Trophoblast cell (in vitro differentiated cells and primary cell): ENCODE data around the gene PPP1R15B.
A peak's percentile ranks its signal among the peaks of the same experiment; 100 is the strongest.

Experiments
- DNase-seq, 2 donors: peaks; one replicate each; pipeline ENCODE4 v3.0.0-alpha.2; 2016
- H2AFZ ChIP-seq: 2 replicates; pipeline ENCODE4 v1.6.1; 2013; ENCODE audit warnings: low read length, moderate library complexity, mild to moderate bottlenecking; ENCODE audit not compliant: insufficient read depth, poor library complexity
- H2AK5ac ChIP-seq: 2 replicates; pipeline ENCODE4 v1.6.1; 2013; ENCODE audit warnings: mild to moderate bottlenecking, low read length
- H2BK120ac ChIP-seq: 2 replicates; pipeline ENCODE4 v1.6.1; 2013; ENCODE audit warnings: low read length, mild to moderate bottlenecking, moderate library complexity; ENCODE audit not compliant: insufficient read depth, poor library complexity
- H2BK12ac ChIP-seq: 2 replicates; pipeline ENCODE4 v1.6.1; 2013; ENCODE audit warnings: mild to moderate bottlenecking, low read length, moderate library complexity
- H2BK5ac ChIP-seq: 2 replicates; pipeline ENCODE4 v1.6.1; 2013; ENCODE audit warnings: low read length, low read depth, moderate library complexity, mild to moderate bottlenecking; ENCODE audit not compliant: poor library complexity
- H3K14ac ChIP-seq: 2 replicates; pipeline ENCODE4 v1.6.1; 2013; ENCODE audit warnings: mild to moderate bottlenecking, low read length
- H3K18ac ChIP-seq: 2 replicates; pipeline ENCODE4 v1.6.1; 2013; ENCODE audit warnings: mild to moderate bottlenecking, low read length
- H3K23ac ChIP-seq: 2 replicates; pipeline ENCODE4 v1.6.1; 2013; ENCODE audit warnings: low read length
- H3K27ac ChIP-seq: 2 replicates; pipeline ENCODE4 v1.5.1; 2013; ENCODE audit warnings: low read depth, mild to moderate bottlenecking, inconsistent platforms, low read length, moderate library complexity
- H3K27me3 ChIP-seq: 2 replicates; pipeline ENCODE4 v1.6.1; 2013; ENCODE audit warnings: inconsistent platforms, mild to moderate bottlenecking, low read length, moderate library complexity; ENCODE audit not compliant: insufficient read depth
- H3K36me3 ChIP-seq, 2 experiments: 1 replicate in 1 of 2; 2 replicates in 1 of 2; pipeline ENCODE4 v1.6.1; 2013; ENCODE audit warnings: low read length in 2 of 2, mild to moderate bottlenecking in 2 of 2, moderate library complexity in 1 of 2; ENCODE audit not compliant: insufficient read depth in 2 of 2, control insufficient read depth in 1 of 2
- H3K4ac ChIP-seq: 2 replicates; pipeline ENCODE4 v1.6.1; 2013; ENCODE audit warnings: low read depth, mild to moderate bottlenecking, low read length, moderate library complexity
- H3K4me1 ChIP-seq, 2 experiments: 1 replicate in 1 of 2; 2 replicates in 1 of 2; pipeline ENCODE4 v1.6.1; 2013; ENCODE audit warnings: low read length in 2 of 2, mild to moderate bottlenecking in 2 of 2, moderate library complexity in 1 of 2; ENCODE audit not compliant: insufficient read depth in 2 of 2, control insufficient read depth in 1 of 2
- H3K4me2 ChIP-seq: 2 replicates; pipeline ENCODE4 v1.6.1; 2013; ENCODE audit warnings: inconsistent platforms, mild to moderate bottlenecking, low read length, moderate library complexity
- H3K4me3 ChIP-seq: 2 replicates; pipeline ENCODE4 v1.5.1; 2013; ENCODE audit warnings: mild to moderate bottlenecking, low read depth, low read length, inconsistent platforms
- H3K79me1 ChIP-seq: one replicate; pipeline ENCODE4 v1.6.1; 2013; ENCODE audit warnings: low read length
- H3K79me2 ChIP-seq: 2 replicates; pipeline ENCODE4 v1.6.1; 2013; ENCODE audit warnings: low read length, mild to moderate bottlenecking; ENCODE audit not compliant: control insufficient read depth, insufficient read depth, poor library complexity
- H3K9ac ChIP-seq: 2 replicates; pipeline ENCODE4 v1.6.1; 2013; ENCODE audit warnings: mild to moderate bottlenecking, low read length
- H3K9me3 ChIP-seq: 2 replicates; pipeline ENCODE4 v1.6.1; 2013; ENCODE audit warnings: low read depth, mild to moderate bottlenecking, control low read depth, inconsistent platforms, low read length; ENCODE audit not compliant: insufficient read depth
- H4K12ac ChIP-seq: 2 replicates; pipeline ENCODE4 v1.6.1; 2013; ENCODE audit warnings: low read depth, mild to moderate bottlenecking, low read length, moderate library complexity
- H4K8ac ChIP-seq: 2 replicates; pipeline ENCODE4 v1.6.1; 2013; ENCODE audit warnings: low read depth, mild to moderate bottlenecking, low read length, moderate library complexity
- H4K91ac ChIP-seq: one replicate; pipeline ENCODE4 v1.6.1; 2013; ENCODE audit warnings: low read depth, mild to moderate bottlenecking, low read length, moderate library complexity
- WGBS: extraction: QIAGEN DNeasy Blood & Tissue Kit; methylation state at CpG from one replicate; pipeline ENCODE4 v1.1.7; 2013; ENCODE audit warnings: missing lambda C conversion rate; ENCODE audit not compliant: insufficient read length, insufficient coverage; ENCODE audit errors: extremely low coverage; 5-methylcytosine and 5-hydroxymethylcytosine counted together

Gene PPP1R15B

GRCh38 chr1:204417074-204417997 lies 5.7 kb upstream of the PPP1R15B start:
- no peaks in the 10 kb centered on the region for H3K27me3 ChIP-seq
- no peak overlapping the region for H2AFZ ChIP-seq
- peak overlapping the region; percentile 76 for H2BK120ac ChIP-seq
- no CpG with 5 or more reads among the region's 10 CpGs for WGBS
- no peak overlapping the region for H3K14ac ChIP-seq
- H2BK5ac ChIP-seq = peak overlapping the region; percentile 65
- H3K79me1 ChIP-seq = peaks cover 10% of the 10 kb centered on the region
- peaks cover 2% of the 10 kb centered on the region for H3K79me2 ChIP-seq
- no peak overlapping the region for H3K4me3 ChIP-seq
- peak overlapping the region; percentile 47 for H3K18ac ChIP-seq
- peaks cover 20 to 27% of the 10 kb centered on the region in 2 experiments for H3K4me1 ChIP-seq
- H3K4me2 ChIP-seq = peak overlapping the region; percentile 57
- peak overlapping the region; percentile 89 for H3K27ac ChIP-seq
- no peaks in the 10 kb centered on the region for H3K9me3 ChIP-seq
- H3K4ac ChIP-seq = no peak overlapping the region
- no peak overlapping the region for H3K23ac ChIP-seq
- H3K9ac ChIP-seq = no peak overlapping the region
- H2BK12ac ChIP-seq = peak overlapping the region; percentile 79
- H4K91ac ChIP-seq = peak overlapping the region; percentile 60
- peaks cover 0 to 2% of the 10 kb centered on the region in 2 experiments for H3K36me3 ChIP-seq
- H2AK5ac ChIP-seq = peak overlapping the region; percentile 16
- H4K12ac ChIP-seq = no peak overlapping the region
- peak overlapping the region; percentile 59 for H4K8ac ChIP-seq
- peak; percentile 95 to 97 for DNase-seq

GRCh38 chr1:204416589-204417073 lies 5.0 kb upstream of the PPP1R15B start:
- H3K9ac ChIP-seq = no peak overlapping the region
- no peaks in the 10 kb centered on the region for H3K9me3 ChIP-seq
- H4K12ac ChIP-seq = no peak overlapping the region
- peak overlapping the region; percentile 89 for H3K27ac ChIP-seq
- peaks cover 20 to 27% of the 10 kb centered on the region in 2 experiments for H3K4me1 ChIP-seq
- peak overlapping the region; percentile 54 for H3K18ac ChIP-seq
- peak overlapping the region; percentile 12 for H2BK5ac ChIP-seq
- H2BK12ac ChIP-seq = peak overlapping the region; percentile 99
- peak overlapping the region; percentile 17 for H3K14ac ChIP-seq
- no peaks in the 10 kb centered on the region for H3K36me3 ChIP-seq
- peaks cover 2% of the 10 kb centered on the region for H3K79me2 ChIP-seq
- H2AFZ ChIP-seq = no peak overlapping the region
- no peak overlapping the region for H3K4me2 ChIP-seq
- peak overlapping the region; percentile 74 for H4K91ac ChIP-seq
- H2AK5ac ChIP-seq = no peak overlapping the region
- no peak overlapping the region for H2BK120ac ChIP-seq
- no peak for DNase-seq
- H3K4me3 ChIP-seq = no peak overlapping the region
- no peaks in the 10 kb centered on the region for H3K27me3 ChIP-seq
- peaks cover 10% of the 10 kb centered on the region for H3K79me1 ChIP-seq
- no peak overlapping the region for H3K23ac ChIP-seq
- H4K8ac ChIP-seq = no peak overlapping the region
- H3K4ac ChIP-seq = no peak overlapping the region

DNA sequence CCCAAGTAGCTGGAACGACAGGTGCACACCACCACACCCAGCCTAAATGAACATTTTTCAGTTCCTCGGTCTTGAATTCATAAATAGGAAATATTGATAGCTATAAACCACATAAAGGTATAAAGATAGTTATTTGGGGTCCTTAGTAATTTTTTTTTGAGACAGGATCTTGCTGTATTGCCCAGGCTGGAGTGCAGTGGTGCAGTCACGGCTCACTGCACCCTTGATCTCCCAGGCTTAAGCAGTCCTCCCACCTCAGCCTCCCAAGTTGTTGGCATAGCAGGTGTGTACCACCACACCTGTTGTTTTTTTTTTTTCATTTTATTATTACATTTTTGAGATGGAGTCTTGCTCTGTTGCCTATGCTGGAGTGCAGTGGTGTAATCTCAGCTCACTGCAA lies 3.7 kb upstream of the PPP1R15B start:
- no CpG with 5 or more reads among the region's 3 CpGs for WGBS
- H3K23ac ChIP-seq = no peak overlapping the region
- H3K4me3 ChIP-seq = no peak overlapping the region
- H3K36me3 ChIP-seq = no peaks in the 10 kb centered on the region
- no peak overlapping the region for H2AK5ac ChIP-seq
- H3K4me1 ChIP-seq = peaks cover 20 to 27% of the 10 kb centered on the region in 2 experiments
- H3K79me1 ChIP-seq = peaks cover 22% of the 10 kb centered on the region
- no peak for DNase-seq
- H3K9ac ChIP-seq = no peak overlapping the region
- no peak overlapping the region for H4K12ac ChIP-seq
- H3K4ac ChIP-seq = no peak overlapping the region
- H2AFZ ChIP-seq = no peak overlapping the region
- no peak overlapping the region for H3K18ac ChIP-seq
- no peak overlapping the region for H3K27ac ChIP-seq
- no peak overlapping the region for H3K4me2 ChIP-seq
- peaks cover 14% of the 10 kb centered on the region for H3K79me2 ChIP-seq
- H3K9me3 ChIP-seq = no peaks in the 10 kb centered on the region
- no peak overlapping the region for H3K14ac ChIP-seq
- no peak overlapping the region for H2BK12ac ChIP-seq
- no peak overlapping the region for H2BK5ac ChIP-seq
- H4K91ac ChIP-seq = no peak overlapping the region
- H4K8ac ChIP-seq = no peak overlapping the region
- H3K27me3 ChIP-seq = no peaks in the 10 kb centered on the region
- no peak overlapping the region for H2BK120ac ChIP-seq

DNA sequence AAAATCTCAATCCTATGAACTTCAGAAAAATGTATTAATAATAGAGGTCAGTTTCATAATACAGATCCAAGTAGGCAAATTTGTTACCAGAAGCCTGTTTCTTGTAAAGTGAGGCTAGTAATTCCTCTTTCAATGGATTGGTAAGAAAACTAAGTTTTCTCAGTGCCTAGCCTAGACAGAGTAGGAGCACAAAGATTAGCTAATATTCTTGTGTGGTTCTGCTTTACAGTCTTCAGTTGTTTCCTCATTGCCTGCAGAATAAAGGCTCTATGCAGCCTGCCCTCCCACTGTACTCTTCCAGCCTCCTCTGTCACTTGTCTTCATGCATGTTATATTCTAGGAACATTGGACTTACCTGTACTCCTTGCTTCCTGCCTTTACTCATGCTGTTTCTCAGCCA lies 2.4 kb upstream of the PPP1R15B start:
- no peak overlapping the region for H3K4me3 ChIP-seq
- peak in 1 of 2 donors; percentile 9 for DNase-seq
- no peak overlapping the region for H2BK120ac ChIP-seq
- H3K79me2 ChIP-seq = peaks cover 24% of the 10 kb centered on the region
- H3K9me3 ChIP-seq = no peaks in the 10 kb centered on the region
- no peak overlapping the region for H2AFZ ChIP-seq
- H3K36me3 ChIP-seq = no peaks in the 10 kb centered on the region
- H3K18ac ChIP-seq = no peak overlapping the region
- H3K4me2 ChIP-seq = no peak overlapping the region
- H3K23ac ChIP-seq = no peak overlapping the region
- no peak overlapping the region for H4K8ac ChIP-seq
- peaks cover 20 to 24% of the 10 kb centered on the region in 2 experiments for H3K4me1 ChIP-seq
- no peak overlapping the region for H3K9ac ChIP-seq
- H3K79me1 ChIP-seq = peaks cover 24% of the 10 kb centered on the region
- no peak overlapping the region for H4K91ac ChIP-seq
- H4K12ac ChIP-seq = no peak overlapping the region
- H2BK12ac ChIP-seq = no peak overlapping the region
- no peak overlapping the region for H3K4ac ChIP-seq
- H2BK5ac ChIP-seq = no peak overlapping the region
- H3K27me3 ChIP-seq = no peaks in the 10 kb centered on the region
- H2AK5ac ChIP-seq = no peak overlapping the region
- no peak overlapping the region for H3K14ac ChIP-seq
- H3K27ac ChIP-seq = no peak overlapping the region
